ENCODE results near the gene TBC1D12.

Gene TBC1D12

GRCh38 chr10:94416896-94417295 lies 14.6 kb downstream of the TBC1D12 start:
- H3K27ac ChIP-seq (ENCODE audit: low read depth, low read length, poor library complexity, severe bottlenecking): no peak overlapping the region
- H3F3A ChIP-seq (ENCODE audit: insufficient read depth, low read length): no peaks in the 10 kb centered on the region
- H3K9me3 ChIP-seq (ENCODE audit: low read length): no peaks in the 10 kb centered on the region
- no peak overlapping the region for H3K4me3 ChIP-seq (ENCODE audit: low read depth, low read length, poor library complexity, severe bottlenecking)
- H3K4me1 ChIP-seq (ENCODE audit: insufficient read depth, low read length, severe bottlenecking): no peaks in the 10 kb centered on the region
- no peak for TF ChIP-seq EZH2 (IDR thresholded peaks at IDR 0.05; ENCODE audit: borderline replicate concordance, low read length)
- TF ChIP-seq, protein P1, sequence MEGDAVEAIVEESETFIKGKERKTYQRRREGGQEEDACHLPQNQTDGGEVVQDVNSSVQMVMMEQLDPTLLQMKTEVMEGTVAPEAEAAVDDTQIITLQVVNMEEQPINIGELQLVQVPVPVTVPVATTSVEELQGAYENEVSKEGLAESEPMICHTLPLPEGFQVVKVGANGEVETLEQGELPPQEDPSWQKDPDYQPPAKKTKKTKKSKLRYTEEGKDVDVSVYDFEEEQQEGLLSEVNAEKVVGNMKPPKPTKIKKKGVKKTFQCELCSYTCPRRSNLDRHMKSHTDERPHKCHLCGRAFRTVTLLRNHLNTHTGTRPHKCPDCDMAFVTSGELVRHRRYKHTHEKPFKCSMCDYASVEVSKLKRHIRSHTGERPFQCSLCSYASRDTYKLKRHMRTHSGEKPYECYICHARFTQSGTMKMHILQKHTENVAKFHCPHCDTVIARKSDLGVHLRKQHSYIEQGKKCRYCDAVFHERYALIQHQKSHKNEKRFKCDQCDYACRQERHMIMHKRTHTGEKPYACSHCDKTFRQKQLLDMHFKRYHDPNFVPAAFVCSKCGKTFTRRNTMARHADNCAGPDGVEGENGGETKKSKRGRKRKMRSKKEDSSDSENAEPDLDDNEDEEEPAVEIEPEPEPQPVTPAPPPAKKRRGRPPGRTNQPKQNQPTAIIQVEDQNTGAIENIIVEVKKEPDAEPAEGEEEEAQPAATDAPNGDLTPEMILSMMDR (IDR thresholded peaks at IDR 0.05; ENCODE audit: low read length): no peak
- H3K9ac ChIP-seq (ENCODE audit: low read length): no peak overlapping the region
- H2AFZ ChIP-seq (ENCODE audit: low read length): no peak overlapping the region
- no peaks in the 10 kb centered on the region for H3K27me3 ChIP-seq (ENCODE audit: insufficient read depth, low read length)
- H3K79me2 ChIP-seq (ENCODE audit: insufficient read depth, low read length): no peaks in the 10 kb centered on the region
- H3K9me2 ChIP-seq (ENCODE audit: low read depth, low read length): no peaks in the 10 kb centered on the region
- no peaks in the 10 kb centered on the region for H4K20me1 ChIP-seq (ENCODE audit: insufficient read depth, low read length)
- no peaks in the 10 kb centered on the region for H3K36me3 ChIP-seq (ENCODE audit: insufficient read depth, low read length)
- H3K4me2 ChIP-seq (ENCODE audit: low read length): no peak overlapping the region

DNA sequence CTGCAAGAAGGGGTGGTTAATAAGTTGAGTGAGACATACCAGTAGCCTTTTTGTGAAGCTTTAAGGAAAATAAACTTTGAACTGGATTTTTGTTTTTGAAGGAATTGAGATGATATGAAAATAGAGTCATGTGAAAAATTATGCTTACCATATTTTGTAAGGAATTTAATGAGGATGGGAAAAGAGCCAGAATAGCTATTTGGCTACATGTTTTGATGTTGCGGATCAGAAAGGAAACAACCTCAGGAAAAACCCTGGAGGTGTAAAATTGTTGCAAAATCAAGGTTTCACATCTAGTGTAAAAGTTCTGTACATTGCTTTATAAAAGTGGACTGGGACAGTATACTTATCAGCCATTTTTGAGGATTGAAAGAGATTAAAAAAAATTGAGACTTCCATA lies 15.0 kb downstream of the TBC1D12 start:
- H3K9me3 ChIP-seq (ENCODE audit: low read length): no peaks in the 10 kb centered on the region
- H3K27ac ChIP-seq (ENCODE audit: low read depth, low read length, poor library complexity, severe bottlenecking): no peak overlapping the region
- no peaks in the 10 kb centered on the region for H3K79me2 ChIP-seq (ENCODE audit: insufficient read depth, low read length)

DNA sequence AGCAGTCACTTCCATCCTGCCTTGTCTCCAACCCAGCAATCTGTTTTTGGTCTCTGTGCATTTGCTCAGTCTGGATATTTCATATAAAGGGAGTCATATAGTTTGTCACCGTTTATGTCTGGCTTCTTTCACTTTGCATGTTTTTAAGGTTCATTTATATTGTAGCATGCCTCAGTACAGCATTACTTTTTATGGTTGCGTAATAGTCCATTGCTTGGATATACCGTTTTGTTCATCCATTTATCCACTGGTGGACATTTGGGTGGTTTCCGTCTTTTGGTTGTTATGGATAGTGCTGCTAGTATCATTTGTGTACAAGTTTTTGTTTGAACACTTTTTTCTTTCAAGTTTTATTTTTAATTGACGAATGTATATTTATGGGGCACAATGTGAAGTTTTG lies 18.2 kb downstream of the TBC1D12 start:
- Histone ChIP-seq H2AFZ (ENCODE audit: low read length) (no peak overlapping the region), H4K20me1 (ENCODE audit: insufficient read depth, low read length) (no peaks in the 10 kb centered on the region), H3K4me2 (ENCODE audit: low read length) (no peak overlapping the region), H3K27ac (ENCODE audit: low read depth, low read length, poor library complexity, severe bottlenecking) (no peak overlapping the region), H3K9me3 (ENCODE audit: low read length) (no peaks in the 10 kb centered on the region), H3K79me2 (ENCODE audit: insufficient read depth, low read length) (no peaks in the 10 kb centered on the region), H3K27me3 (ENCODE audit: insufficient read depth, low read length) (no peaks in the 10 kb centered on the region), H3K9ac (ENCODE audit: low read length) (no peak overlapping the region), H3K36me3 (ENCODE audit: insufficient read depth, low read length) (no peaks in the 10 kb centered on the region), H3K4me1 (ENCODE audit: insufficient read depth, low read length, severe bottlenecking) (no peaks in the 10 kb centered on the region), H3F3A (ENCODE audit: insufficient read depth, low read length) (no peaks in the 10 kb centered on the region), H3K4me3 (ENCODE audit: low read depth, low read length, poor library complexity, severe bottlenecking) (no peak overlapping the region), H3K9me2 (ENCODE audit: low read depth, low read length) (no peaks in the 10 kb centered on the region)
- no peak for TF ChIP-seq EZH2 (IDR thresholded peaks at IDR 0.05; ENCODE audit: borderline replicate concordance, low read length)
- TF ChIP-seq, protein P1 (IDR thresholded peaks at IDR 0.05; ENCODE audit: low read length): no peak

More for the DNA sequence above, 15.0 kb downstream of the TBC1D12 start:
- H3K27me3 ChIP-seq (ENCODE audit: insufficient read depth, low read length): no peaks in the 10 kb centered on the region
- no peak overlapping the region for H3K4me3 ChIP-seq (ENCODE audit: low read depth, low read length, poor library complexity, severe bottlenecking)
- H3K4me2 ChIP-seq (ENCODE audit: low read length): no peak overlapping the region
- H4K20me1 ChIP-seq (ENCODE audit: insufficient read depth, low read length): no peaks in the 10 kb centered on the region
- H3K4me1 ChIP-seq (ENCODE audit: insufficient read depth, low read length, severe bottlenecking): no peaks in the 10 kb centered on the region
- no peaks in the 10 kb centered on the region for H3F3A ChIP-seq (ENCODE audit: insufficient read depth, low read length)
- TF ChIP-seq, protein P1 (IDR thresholded peaks at IDR 0.05; ENCODE audit: low read length): no peak
- no peak for TF ChIP-seq EZH2 (IDR thresholded peaks at IDR 0.05; ENCODE audit: borderline replicate concordance, low read length)
- no peak overlapping the region for H2AFZ ChIP-seq (ENCODE audit: low read length)
- no peak overlapping the region for H3K9ac ChIP-seq (ENCODE audit: low read length)
- no peaks in the 10 kb centered on the region for H3K36me3 ChIP-seq (ENCODE audit: insufficient read depth, low read length)
- H3K9me2 ChIP-seq (ENCODE audit: low read depth, low read length): no peaks in the 10 kb centered on the region
